ENCODE data around the gene TSGA10IP. TPM values are rescaled to one million over a fixed set of nuclear protein-coding genes. Genes with fewer than 3 reads are reported as not detected.
"Not testable (repeated sequence)": the region's sequence is repeated elsewhere in the genome, so short reads cannot be mapped to it uniquely, and the experiment has no call there.

Gene TSGA10IP
- total RNA-seq, 1 experiment from 2014 or later, result not detected

GRCh38 chr11:65947603-65948125, 2.4 kb downstream of the TSGA10IP start:
- ChIA-PET CTCF (no interaction called here), POLR2A (no interaction called here)
- TF ChIP-seq SIN3A (IDR thresholded peaks at IDR 0.05; ENCODE audit: borderline replicate concordance, insufficient read depth, low read depth, low read length) (no peak), POLR2AphosphoS5 (IDR thresholded peaks at IDR 0.05; ENCODE audit: low read depth, low read length) (no peak), TCF7L2 (IDR thresholded peaks at IDR 0.05; ENCODE audit: low read depth, low read length) (no peak), CTCF (IDR thresholded peaks at IDR 0.05) (no peak), REST (IDR thresholded peaks at IDR 0.05; ENCODE audit: insufficient read depth in 1 of 2, low read depth in 2 of 2, low read length in 1 of 2) (no peak)
- Histone ChIP-seq H3K36me3 (ENCODE audit: control insufficient read depth, insufficient read depth, low read length) (no peaks in the 10 kb centered on the region), H3K4me1 (ENCODE audit: control insufficient read depth, insufficient read depth, low read length) (no peaks in the 10 kb centered on the region), H3K9me3 (ENCODE audit: control insufficient read depth, insufficient read depth, low read depth, low read length) (no peaks in the 10 kb centered on the region), H3K4me3 (ENCODE audit: low read depth in 2 of 2, low read length in 2 of 2) (no peak overlapping the region), H3K27ac (ENCODE audit: low read length) (no peak overlapping the region), H3K27me3 (ENCODE audit: control insufficient read depth, insufficient read depth, low read length) (no peaks in the 10 kb centered on the region)
- in situ Hi-C loops (cut with HindIII; ENCODE audit: low pct_unique_long_range_greater_than_20kb, low sequenced_read_pairs) (no loop called here), intact Hi-C loops (cut with micrococcal nuclease; ENCODE audit: unreplicated experiment) (no loop called here)
- no TSS peak for BruUV-seq (replicated peaks)
- DNase-seq (ENCODE audit: low read depth, low spot score) (no peak), ATAC-seq (no peak)

GRCh38 chr11:65950711-65951110, 5.4 kb downstream of the TSGA10IP start:
- intact Hi-C loops (cut with micrococcal nuclease; ENCODE audit: unreplicated experiment); H3K27ac ChIP-seq (ENCODE audit: low read length); CTCF ChIA-PET; BruUV-seq (replicated peaks); H3K4me3 ChIP-seq (ENCODE audit: low read depth in 2 of 2, low read length in 2 of 2); H3K4me1 ChIP-seq (ENCODE audit: control insufficient read depth, insufficient read depth, low read length); ATAC-seq; DNase-seq (ENCODE audit: low read depth, low spot score); in situ Hi-C loops (cut with HindIII; ENCODE audit: low pct_unique_long_range_greater_than_20kb, low sequenced_read_pairs); H3K9me3 ChIP-seq (ENCODE audit: control insufficient read depth, insufficient read depth, low read depth, low read length); H3K27me3 ChIP-seq (ENCODE audit: control insufficient read depth, insufficient read depth, low read length); H3K36me3 ChIP-seq (ENCODE audit: control insufficient read depth, insufficient read depth, low read length): not testable (repeated sequence)
- POLR2A ChIA-PET, result interaction anchor here (0.7 kb wide), 1 partner anchor 1090 kb away, joined by 5 read pairs; no protein-coding TSS in a partner anchor

GRCh38 chr11:65951641-65952040, 6.4 kb downstream of the TSGA10IP start:
- H3K27me3 ChIP-seq (ENCODE audit: control insufficient read depth, insufficient read depth, low read length); H3K36me3 ChIP-seq (ENCODE audit: control insufficient read depth, insufficient read depth, low read length); BruUV-seq (replicated peaks); H3K27ac ChIP-seq (ENCODE audit: low read length); intact Hi-C loops (cut with micrococcal nuclease; ENCODE audit: unreplicated experiment); POLR2A ChIA-PET; H3K4me1 ChIP-seq (ENCODE audit: control insufficient read depth, insufficient read depth, low read length); H3K4me3 ChIP-seq (ENCODE audit: low read depth in 2 of 2, low read length in 2 of 2); ATAC-seq; DNase-seq (ENCODE audit: low read depth, low spot score); in situ Hi-C loops (cut with HindIII; ENCODE audit: low pct_unique_long_range_greater_than_20kb, low sequenced_read_pairs); H3K9me3 ChIP-seq (ENCODE audit: control insufficient read depth, insufficient read depth, low read depth, low read length): not testable (repeated sequence)
- CTCF ChIA-PET, result interaction anchor here (0.5 kb wide), 1 partner anchor 11 kb away, joined by 5 read pairs; no protein-coding TSS in a partner anchor
